DOHH2 (cell line): ENCODE data around the gene FHL1.

ENCODE experiments used
- EZH2phosphoT487 ChIP-seq: fragments of 200-600 bp; sonication (generic); IDR thresholded peaks from 2 replicates; pipeline ENCODE4 v1.6.1; 2017; ENCODE audit warnings: borderline replicate concordance, mild to moderate bottlenecking, antibody characterized with exemption, low read length, moderate library complexity, mixed read lengths
- TF ChIP-seq, protein P1 (sequence below): fragments of 200-600 bp; sonication (generic); IDR thresholded peaks from one replicate; pipeline ENCODE4 v1.5.1; 2014; ENCODE audit warnings: antibody characterized with exemption, mild to moderate bottlenecking, low read depth, low read length; ENCODE audit not compliant: poor library complexity, severe bottlenecking

DNA sequence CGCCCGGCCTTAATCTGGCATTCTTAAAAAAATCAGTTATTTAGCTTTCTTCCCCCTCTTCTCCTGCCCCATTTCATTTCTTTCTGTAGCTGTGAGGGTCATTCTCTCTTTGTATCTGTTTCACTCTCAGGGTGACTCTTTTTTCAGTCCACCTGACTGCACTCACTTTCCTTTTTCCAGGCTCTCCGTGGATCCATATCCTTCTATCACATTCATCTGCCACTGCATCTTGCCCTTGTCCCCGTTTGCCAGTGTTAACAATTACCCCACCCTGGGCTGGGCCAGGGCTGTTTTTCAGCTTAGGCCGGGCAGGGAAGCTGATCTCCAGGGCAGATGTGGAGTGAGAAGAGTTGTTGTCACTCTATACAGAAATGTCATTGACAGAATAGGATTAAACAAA is 7.7 kb downstream of the FHL1 start:
- TF ChIP-seq, protein P1, sequence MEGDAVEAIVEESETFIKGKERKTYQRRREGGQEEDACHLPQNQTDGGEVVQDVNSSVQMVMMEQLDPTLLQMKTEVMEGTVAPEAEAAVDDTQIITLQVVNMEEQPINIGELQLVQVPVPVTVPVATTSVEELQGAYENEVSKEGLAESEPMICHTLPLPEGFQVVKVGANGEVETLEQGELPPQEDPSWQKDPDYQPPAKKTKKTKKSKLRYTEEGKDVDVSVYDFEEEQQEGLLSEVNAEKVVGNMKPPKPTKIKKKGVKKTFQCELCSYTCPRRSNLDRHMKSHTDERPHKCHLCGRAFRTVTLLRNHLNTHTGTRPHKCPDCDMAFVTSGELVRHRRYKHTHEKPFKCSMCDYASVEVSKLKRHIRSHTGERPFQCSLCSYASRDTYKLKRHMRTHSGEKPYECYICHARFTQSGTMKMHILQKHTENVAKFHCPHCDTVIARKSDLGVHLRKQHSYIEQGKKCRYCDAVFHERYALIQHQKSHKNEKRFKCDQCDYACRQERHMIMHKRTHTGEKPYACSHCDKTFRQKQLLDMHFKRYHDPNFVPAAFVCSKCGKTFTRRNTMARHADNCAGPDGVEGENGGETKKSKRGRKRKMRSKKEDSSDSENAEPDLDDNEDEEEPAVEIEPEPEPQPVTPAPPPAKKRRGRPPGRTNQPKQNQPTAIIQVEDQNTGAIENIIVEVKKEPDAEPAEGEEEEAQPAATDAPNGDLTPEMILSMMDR, result no peak
- no peak for TF ChIP-seq EZH2phosphoT487
